ENCODE results near the gene CCNT1.

The CCNT1 gene

GRCh38 chr12:48716493-48717251 is at the start of gene CCNT1:
TSS of gene CCNT1 (minus strand) at chr12:48716707. CDS start at chr12:48716675, 32 bp downstream.
- peak; percentile 100 for DNase-seq (ENCODE audit: low read depth)
- TF ChIP-seq CTCF (IDR thresholded peaks at IDR 0.05; ENCODE audit: insufficient read depth, low read depth, low read length, missing control alignments): peak; percentile 50
- H3K4me3 ChIP-seq (ENCODE audit: low read length): peak within 1 kb of the TSS; percentile 91

- no peak overlapping the region for H3K4me3 ChIP-seq (ENCODE audit: low read length)
- no peak for DNase-seq (ENCODE audit: low read depth)
- no peak for TF ChIP-seq CTCF (IDR thresholded peaks at IDR 0.05; ENCODE audit: insufficient read depth, low read depth, low read length, missing control alignments)
These were observed 49.3 kb upstream of the CCNT1 start for GRCh38 chr12:48765753-48766162.

- TF ChIP-seq CTCF (IDR thresholded peaks at IDR 0.05; ENCODE audit: insufficient read depth, low read depth, low read length, missing control alignments): no peak
- H3K4me3 ChIP-seq (ENCODE audit: low read length): no peak overlapping the region
- DNase-seq (ENCODE audit: low read depth): peak; percentile 56
These were observed 48.0 kb upstream of the CCNT1 start for GRCh38 chr12:48764521-48764920.

GRCh38 chr12:48758737-48759136 is 42.2 kb upstream of the CCNT1 start:
- DNase-seq (ENCODE audit: low read depth): no peak
- H3K4me3 ChIP-seq (ENCODE audit: low read length): no peak overlapping the region
- TF ChIP-seq CTCF (IDR thresholded peaks at IDR 0.05; ENCODE audit: insufficient read depth, low read depth, low read length, missing control alignments): no peak

GRCh38 chr12:48758186-48758585 is 41.7 kb upstream of the CCNT1 start:
- DNase-seq (ENCODE audit: low read depth): no peak
- no peak for TF ChIP-seq CTCF (IDR thresholded peaks at IDR 0.05; ENCODE audit: insufficient read depth, low read depth, low read length, missing control alignments)
- no peak overlapping the region for H3K4me3 ChIP-seq (ENCODE audit: low read length)

GRCh38 chr12:48750769-48751356 is 34.4 kb upstream of the CCNT1 start:
- TF ChIP-seq CTCF (IDR thresholded peaks at IDR 0.05; ENCODE audit: insufficient read depth, low read depth, low read length, missing control alignments): no peak
- no peak overlapping the region for H3K4me3 ChIP-seq (ENCODE audit: low read length)
- DNase-seq (ENCODE audit: low read depth): peak; percentile 58

Data from epithelial cell of esophagus (primary cell).